Transverse colon (tissue), 3 donors: ENCODE data around the gene UNC5A.

ENCODE experiments used
- EP300 ChIP-seq: sonication (generic); formaldehyde crosslinking; IDR thresholded peaks from one replicate; pipeline ENCODE4 v1.6.1; 2017; ENCODE audit warnings: antibody characterized with exemption, low read depth
- POLR2A ChIP-seq: fragments of 450-650 bp; IDR thresholded peaks from one replicate; pipeline ENCODE4 v1.6.1; 2016; ENCODE audit warnings: antibody characterized with exemption, mild to moderate bottlenecking, moderate library complexity
- TF ChIP-seq, protein P1 (sequence below), 5 experiments: fragments of 200-600 bp in 3 of 5; fragments of 450-650 bp in 2 of 5; sonication (generic) in 3 of 5; IDR thresholded peaks; 1 replicate in 2 of 5; 2 replicates in 3 of 5; pipeline ENCODE4 v1.5.1; 2016 to 2017; ENCODE audit warnings: antibody characterized with exemption in 5 of 5, inconsistent platforms in 3 of 5, mild to moderate bottlenecking in 2 of 5, moderate library complexity in 1 of 5

DNA sequence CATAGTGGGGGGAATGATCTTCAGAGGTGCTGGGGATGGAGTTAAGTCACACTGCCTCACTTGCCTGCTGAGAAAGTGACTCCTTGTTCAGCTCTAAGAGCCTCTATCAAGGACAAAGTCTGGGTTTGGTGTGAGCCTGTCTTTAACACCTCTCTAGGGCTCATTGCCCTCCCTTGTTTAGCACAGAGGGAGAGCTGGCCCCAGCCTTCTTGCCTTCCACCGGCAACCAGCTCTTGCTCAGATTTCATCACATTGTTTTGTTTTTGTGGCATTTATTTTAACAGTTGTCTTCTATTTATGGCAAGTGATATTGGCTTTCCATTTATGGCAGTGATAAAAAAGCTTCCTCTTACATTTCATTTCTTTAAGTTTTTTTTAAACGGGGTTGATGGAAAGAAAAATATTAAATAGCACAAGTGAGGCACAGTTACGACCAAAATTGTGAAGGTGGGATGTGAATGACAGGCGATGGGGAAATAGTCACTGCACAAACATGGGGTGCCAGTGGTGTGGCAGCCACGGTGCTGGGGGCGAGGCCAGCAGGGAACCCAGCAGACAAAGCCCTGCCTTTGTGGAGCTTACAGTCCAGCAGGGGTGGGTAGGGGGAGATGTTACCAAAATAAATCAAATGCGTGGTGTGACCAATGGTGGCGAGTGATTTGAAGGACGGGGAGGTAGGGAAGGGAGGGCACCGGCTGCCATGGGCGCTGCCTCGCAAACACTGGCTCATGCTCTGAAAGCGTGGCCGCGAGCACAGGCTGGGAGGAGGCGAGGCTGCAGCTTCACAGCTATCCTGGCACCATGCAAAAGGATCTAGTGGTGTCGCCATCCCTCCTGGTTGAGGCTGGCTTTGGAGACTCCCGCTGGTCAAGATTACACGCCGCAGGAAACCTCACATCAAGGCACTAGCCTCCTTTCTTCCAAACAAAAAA is 21.2 kb upstream of the UNC5A start:
- TF ChIP-seq POLR2A, result no peak
- TF ChIP-seq, protein P1, sequence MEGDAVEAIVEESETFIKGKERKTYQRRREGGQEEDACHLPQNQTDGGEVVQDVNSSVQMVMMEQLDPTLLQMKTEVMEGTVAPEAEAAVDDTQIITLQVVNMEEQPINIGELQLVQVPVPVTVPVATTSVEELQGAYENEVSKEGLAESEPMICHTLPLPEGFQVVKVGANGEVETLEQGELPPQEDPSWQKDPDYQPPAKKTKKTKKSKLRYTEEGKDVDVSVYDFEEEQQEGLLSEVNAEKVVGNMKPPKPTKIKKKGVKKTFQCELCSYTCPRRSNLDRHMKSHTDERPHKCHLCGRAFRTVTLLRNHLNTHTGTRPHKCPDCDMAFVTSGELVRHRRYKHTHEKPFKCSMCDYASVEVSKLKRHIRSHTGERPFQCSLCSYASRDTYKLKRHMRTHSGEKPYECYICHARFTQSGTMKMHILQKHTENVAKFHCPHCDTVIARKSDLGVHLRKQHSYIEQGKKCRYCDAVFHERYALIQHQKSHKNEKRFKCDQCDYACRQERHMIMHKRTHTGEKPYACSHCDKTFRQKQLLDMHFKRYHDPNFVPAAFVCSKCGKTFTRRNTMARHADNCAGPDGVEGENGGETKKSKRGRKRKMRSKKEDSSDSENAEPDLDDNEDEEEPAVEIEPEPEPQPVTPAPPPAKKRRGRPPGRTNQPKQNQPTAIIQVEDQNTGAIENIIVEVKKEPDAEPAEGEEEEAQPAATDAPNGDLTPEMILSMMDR (IDR thresholded peaks at IDR 0.05), result no peak
- no peak for TF ChIP-seq EP300
